Ovary (tissue), 9 donors: ENCODE measurements around the gene EIF4G3. TPM values are rescaled to one million over a fixed set of nuclear protein-coding genes. Genes with fewer than 3 reads are reported as not detected.
"Not testable (repeated sequence)": the region's sequence is repeated elsewhere in the genome, so short reads cannot be mapped to it uniquely, and the experiment has no call there.

Experiments used
- DNase-seq, 5 donors: peaks; one replicate each; pipeline ENCODE4 v3.0.0-alpha.2; 2019 to 2020
- H3K27ac ChIP-seq, 2 donors: fragments of 200-600 bp; one replicate each; pipeline versions ENCODE4 v1.5.1 to v1.8.0; 2019 to 2022
- H3K27me3 ChIP-seq: fragments of 200-600 bp; one replicate; pipeline ENCODE4 v1.8.0; 2022
- H3K36me3 ChIP-seq: fragments of 200-600 bp; sonication (generic); one replicate; pipeline ENCODE4 v1.5.1; 2019
- H3K4me1 ChIP-seq: one replicate; pipeline ENCODE4 v1.8.1; 2013; ENCODE audit warnings: mild to moderate bottlenecking, moderate library complexity; ENCODE audit not compliant: insufficient read depth
- H3K4me3 ChIP-seq: fragments of 200-600 bp; sonication (generic); one replicate; pipeline ENCODE4 v1.5.1; 2017
- H3K9me3 ChIP-seq, 2 donors: fragments of 200-600 bp in 1 of 2; sonication (generic) in 1 of 2; one replicate each; pipeline versions ENCODE4 v1.5.1 to v1.8.1; 2013 to 2019; ENCODE audit warnings: mild to moderate bottlenecking in 1 of 2, moderate library complexity in 1 of 2
- EP300 ChIP-seq: sonication (generic); formaldehyde crosslinking; IDR thresholded peaks from one replicate; pipeline ENCODE4 v1.6.1; 2017; ENCODE audit warnings: antibody characterized with exemption
- POLR2A ChIP-seq: fragments of 450-650 bp; IDR thresholded peaks from one replicate; pipeline ENCODE4 v1.6.1; 2017; ENCODE audit warnings: antibody characterized with exemption, mild to moderate bottlenecking, moderate library complexity
- WGBS, 3 donors: extraction: QIAGEN DNeasy Blood & Tissue Kit in 1 of 3; methylation state at CpG; one replicate each; pipeline versions ENCODE4 v1.1.5 to v1.1.7; 2013 to 2017; 5-methylcytosine and 5-hydroxymethylcytosine counted together
- intact Hi-C, 4 donors: fragments of 100-400 bp; cut with DNase I; formaldehyde crosslinking; loops; one replicate each; pipeline versions ENCODE4 v1.11.0 to v1.15.1; 2022 to 2023
- polyA plus RNA-seq, 2 donors: library from polyadenylated mRNA; stranded (reverse); fragments of 200-250 nt in 1 of 2; fragments of 350-450 nt in 1 of 2; fragmentation: Illumina TruSeq in 1 of 2; extraction: RNeasy Lipid Tissue Mini Kit (QIAGEN cat#74804) in 1 of 2; gene quantifications; one replicate each; pipeline ENCODE4 v1.2.3, GENCODE V29; 2013 to 2014
- total RNA-seq, 7 donors: library from RNA; depleted of rRNA in 2 of 7; stranded (reverse); fragments of >200 nt in 2 of 7; fragmentation: NEBNext Ultra II Directional in 3 of 7; extraction: Animal tissue kit (Norgen Biotek cat#: 25700) in 3 of 7; gene quantifications; one replicate each; pipeline versions ENCODE4 v1.1.0 to v1.2.4, GENCODE V29; 2016 to 2023
- TF ChIP-seq, protein P1 (sequence below), 3 donors: fragments of 450-650 bp in 2 of 3; fragments of 200-600 bp in 1 of 3; IDR thresholded peaks; one replicate each; pipeline versions ENCODE4 v1.5.1 to v1.8.0; 2016 to 2022; ENCODE audit warnings: antibody characterized with exemption in 3 of 3, mild to moderate bottlenecking in 1 of 3
- donor health status: DM: no; HTN: no; CAD: no; lungs with moderate emphysema.
- donor health status: DM: no; HTN: no; CAD: no.
- donor health status: Bipolar disorder and iron deficiency.
- donor health status: DM: yes; HTN: yes; CAD: no.
- donor health status: DM: no; HTN: no; CAD: no.
- donor health status: DM: yes; HTN: yes; CAD: no.

EIF4G3 gene
- total and polyA plus RNA-seq, 9 donors: 13.9 to 62.4 (median 39.4) TPM

DNA sequence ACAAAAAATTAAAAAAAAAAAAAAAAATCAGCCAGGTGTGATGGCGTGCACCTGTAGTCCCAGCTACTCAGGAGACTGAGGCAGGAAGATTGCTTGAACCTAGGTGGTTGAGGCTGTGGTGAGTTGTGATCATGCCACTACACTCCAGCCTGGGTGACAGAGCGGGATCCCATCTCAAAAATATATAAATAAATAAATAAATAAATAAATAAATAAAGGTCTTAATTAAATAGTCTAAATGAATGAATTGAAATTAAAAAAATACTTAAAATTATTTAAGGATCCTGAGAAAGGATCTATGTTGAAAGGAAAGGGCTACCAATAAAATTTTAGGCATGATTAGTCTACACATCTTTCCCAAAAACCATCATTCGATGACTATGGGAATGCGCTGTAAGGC is 322.2 kb downstream of the EIF4G3 start:
- Histone ChIP-seq H3K27ac (no peak overlapping the region), H3K27me3 (no peaks in the 10 kb centered on the region), H3K9me3 (no peaks in the 10 kb centered on the region), H3K4me3 (no peak overlapping the region), H3K4me1 (no peaks in the 10 kb centered on the region), H3K36me3 (no peaks in the 10 kb centered on the region)
- 97 to 100% (median 98%) methylated on average over 4 of the region's 4 CpGs for WGBS, 3 donors
- TF ChIP-seq, protein P1, sequence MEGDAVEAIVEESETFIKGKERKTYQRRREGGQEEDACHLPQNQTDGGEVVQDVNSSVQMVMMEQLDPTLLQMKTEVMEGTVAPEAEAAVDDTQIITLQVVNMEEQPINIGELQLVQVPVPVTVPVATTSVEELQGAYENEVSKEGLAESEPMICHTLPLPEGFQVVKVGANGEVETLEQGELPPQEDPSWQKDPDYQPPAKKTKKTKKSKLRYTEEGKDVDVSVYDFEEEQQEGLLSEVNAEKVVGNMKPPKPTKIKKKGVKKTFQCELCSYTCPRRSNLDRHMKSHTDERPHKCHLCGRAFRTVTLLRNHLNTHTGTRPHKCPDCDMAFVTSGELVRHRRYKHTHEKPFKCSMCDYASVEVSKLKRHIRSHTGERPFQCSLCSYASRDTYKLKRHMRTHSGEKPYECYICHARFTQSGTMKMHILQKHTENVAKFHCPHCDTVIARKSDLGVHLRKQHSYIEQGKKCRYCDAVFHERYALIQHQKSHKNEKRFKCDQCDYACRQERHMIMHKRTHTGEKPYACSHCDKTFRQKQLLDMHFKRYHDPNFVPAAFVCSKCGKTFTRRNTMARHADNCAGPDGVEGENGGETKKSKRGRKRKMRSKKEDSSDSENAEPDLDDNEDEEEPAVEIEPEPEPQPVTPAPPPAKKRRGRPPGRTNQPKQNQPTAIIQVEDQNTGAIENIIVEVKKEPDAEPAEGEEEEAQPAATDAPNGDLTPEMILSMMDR (IDR thresholded peaks at IDR 0.05): no peak
- TF ChIP-seq POLR2A (no peak), EP300 (no peak)
- no peak for DNase-seq
- intact Hi-C loops: no loop called here

DNA sequence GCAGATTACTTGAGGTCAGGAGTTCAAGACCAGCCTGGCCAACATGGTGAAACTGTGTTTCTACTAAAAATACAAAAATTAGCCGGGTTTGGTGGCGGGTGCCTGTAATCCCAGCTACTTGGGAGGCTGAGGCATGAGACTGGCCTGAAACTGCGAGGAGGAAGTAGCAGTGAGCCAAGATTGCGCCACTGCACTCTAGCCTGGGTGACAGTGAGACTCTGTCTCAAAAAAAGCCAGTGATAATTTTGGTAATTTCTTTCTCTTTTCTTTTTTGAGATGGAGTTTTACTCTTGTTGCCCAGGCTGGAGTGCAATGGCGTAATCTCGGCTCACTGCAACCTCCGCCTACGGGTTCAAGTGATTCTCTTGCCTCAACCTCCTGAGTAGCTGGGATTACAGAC is 324.9 kb downstream of the EIF4G3 start:
- H3K4me1 ChIP-seq, H3K27ac ChIP-seq, H3K4me3 ChIP-seq, intact Hi-C loops, H3K36me3 ChIP-seq, H3K27me3 ChIP-seq, DNase-seq, H3K9me3 ChIP-seq: not testable (repeated sequence)
- WGBS, 3 donors: 82 to 85% (median 82%) methylated on average over 8 of the region's 8 CpGs

DNA sequence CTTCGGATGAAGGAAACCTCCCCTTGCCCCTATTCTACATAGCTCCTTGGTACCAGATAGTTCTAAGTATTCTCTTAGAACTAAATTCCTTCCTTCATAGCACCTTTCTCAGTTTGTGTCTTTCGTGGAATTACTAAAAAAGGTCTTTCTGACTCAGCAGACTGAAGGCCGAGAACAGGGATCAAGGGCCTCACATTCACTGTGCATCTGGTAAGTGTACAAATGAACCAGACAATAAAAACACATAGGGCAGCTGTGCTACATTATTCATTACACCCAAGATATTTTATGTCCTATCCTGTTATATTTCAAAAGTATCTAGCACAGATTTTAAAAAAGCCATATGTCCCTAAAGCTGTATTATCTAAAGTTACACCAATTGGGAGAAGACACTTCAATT is 326.7 kb downstream of the EIF4G3 start:
- Histone ChIP-seq H3K27ac (no peak overlapping the region), H3K36me3 (no peaks in the 10 kb centered on the region), H3K27me3 (no peaks in the 10 kb centered on the region), H3K4me3 (no peak overlapping the region), H3K9me3 (no peaks in the 10 kb centered on the region), H3K4me1 (no peaks in the 10 kb centered on the region)
- WGBS, 3 donors: 68 to 81% (median 78%) methylated on average over 3 of the region's 3 CpGs
- no peak for DNase-seq
- TF ChIP-seq, protein P1 (IDR thresholded peaks at IDR 0.05): no peak
- no peak for TF ChIP-seq POLR2A
- TF ChIP-seq EP300: no peak
- intact Hi-C loops: no loop called here

DNA sequence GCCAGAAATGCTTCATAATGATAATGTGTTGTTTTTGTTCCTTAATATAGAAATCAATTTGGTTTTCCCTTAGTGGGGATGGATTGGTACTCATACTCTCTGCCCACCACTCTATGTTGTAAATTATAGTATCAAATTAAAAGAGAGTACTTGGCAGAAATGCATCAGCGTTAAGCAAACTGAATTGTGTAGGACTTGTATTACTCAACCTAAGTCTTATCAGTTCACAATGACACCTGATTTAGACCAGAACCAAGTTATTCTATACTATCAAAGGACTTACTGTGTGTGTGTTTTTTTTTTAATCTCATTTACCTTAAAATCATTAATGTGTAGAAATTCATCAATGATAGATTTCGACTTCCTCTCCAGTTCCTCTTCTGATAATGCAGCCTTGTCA is 327.6 kb downstream of the EIF4G3 start:
- 82 to 88% (median 87%) methylated on average over 2 of the region's 2 CpGs for WGBS, 3 donors
- no peaks in the 10 kb centered on the region for H3K4me1 ChIP-seq
- no peak overlapping the region for H3K27ac ChIP-seq
- DNase-seq: no peak
- H3K36me3 ChIP-seq: no peaks in the 10 kb centered on the region
- no peaks in the 10 kb centered on the region for H3K9me3 ChIP-seq
- no peaks in the 10 kb centered on the region for H3K27me3 ChIP-seq
- intact Hi-C loops: loop anchor here in 1 of 4 donors (10.0 kb wide), 1 partner anchor 1036 kb away; no protein-coding TSS in a partner anchor
- H3K4me3 ChIP-seq: no peak overlapping the region
- no peak for TF ChIP-seq POLR2A
- TF ChIP-seq, protein P1 (IDR thresholded peaks at IDR 0.05): no peak
- TF ChIP-seq EP300: no peak

DNA sequence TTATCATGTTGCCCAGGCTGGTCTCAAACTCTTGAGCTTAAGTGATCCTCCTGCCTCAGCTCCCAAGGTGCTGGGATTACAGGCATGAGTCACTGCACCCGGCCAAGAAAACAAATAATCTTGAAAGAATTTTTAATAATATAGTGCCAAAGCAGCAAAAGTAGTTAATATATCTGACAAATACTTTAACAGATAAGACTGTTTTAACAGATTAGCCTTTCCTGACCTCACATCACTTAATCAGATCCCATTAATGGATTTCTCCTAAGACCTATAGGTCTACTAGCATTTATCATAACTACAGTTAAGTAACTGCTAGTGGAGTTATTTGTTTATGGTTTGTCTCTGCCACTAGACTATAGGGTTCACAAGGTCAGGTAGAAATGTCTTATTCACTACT is 328.5 kb downstream of the EIF4G3 start:
- H3K9me3 ChIP-seq: no peaks in the 10 kb centered on the region
- H3K4me1 ChIP-seq: no peaks in the 10 kb centered on the region
- WGBS, 3 donors: 81 to 85% (median 81%) methylated on average over 1 of the region's 1 CpG
- H3K27me3 ChIP-seq: no peaks in the 10 kb centered on the region
- intact Hi-C loops: loop anchor here in 1 of 4 donors (10.0 kb wide), 1 partner anchor 1037 kb away; no protein-coding TSS in a partner anchor
- TF ChIP-seq POLR2A (no peak), EP300 (no peak)
- TF ChIP-seq, protein P1 (IDR thresholded peaks at IDR 0.05): no peak
- H3K36me3 ChIP-seq: no peaks in the 10 kb centered on the region
- no peak for DNase-seq
- no peak overlapping the region for H3K27ac ChIP-seq
- no peak overlapping the region for H3K4me3 ChIP-seq
